NCI-H2171 treated with DMSO at 0.1 percent for 48 hours (cell line): ENCODE measurements around the gene RAB31.

Experiments used
- DNase-seq: peaks from one replicate; lab custom pipeline; 2025; lab: John Stamatoyannopoulos, UW

The RAB31 gene

DNA sequence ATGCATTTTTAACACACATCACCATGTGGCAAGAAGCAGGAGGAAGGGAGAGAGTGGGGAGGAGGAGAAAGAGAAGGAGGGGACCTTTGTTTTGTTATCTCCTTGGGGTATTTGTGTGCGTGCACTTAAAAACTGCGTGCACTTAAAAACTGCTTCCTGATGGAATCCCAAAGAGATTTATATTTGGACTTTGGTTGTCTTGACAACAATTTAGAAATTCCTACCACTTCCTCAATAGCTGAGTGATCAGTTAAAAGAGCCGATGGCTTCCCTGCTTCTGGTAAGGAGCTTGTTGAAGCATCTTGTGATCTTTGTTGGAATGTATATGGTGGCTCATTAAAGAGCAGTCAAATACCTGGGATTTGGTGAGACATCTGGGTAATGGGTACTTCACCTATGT is 4.5 kb downstream of the RAB31 start:
- DNase-seq = no peak

GRCh38 chr18:9714266-9715087 is 6.4 kb downstream of the RAB31 start:
- DNase-seq = no peak

- no peak for DNase-seq
Measured at GRCh38 chr18:9715088-9715343, 6.9 kb downstream of the RAB31 start.

GRCh38 chr18:9715978-9716774 is 8.1 kb downstream of the RAB31 start:
- DNase-seq = no peak

GRCh38 chr18:9716780-9717563 is 8.9 kb downstream of the RAB31 start:
- no peak for DNase-seq

DNA sequence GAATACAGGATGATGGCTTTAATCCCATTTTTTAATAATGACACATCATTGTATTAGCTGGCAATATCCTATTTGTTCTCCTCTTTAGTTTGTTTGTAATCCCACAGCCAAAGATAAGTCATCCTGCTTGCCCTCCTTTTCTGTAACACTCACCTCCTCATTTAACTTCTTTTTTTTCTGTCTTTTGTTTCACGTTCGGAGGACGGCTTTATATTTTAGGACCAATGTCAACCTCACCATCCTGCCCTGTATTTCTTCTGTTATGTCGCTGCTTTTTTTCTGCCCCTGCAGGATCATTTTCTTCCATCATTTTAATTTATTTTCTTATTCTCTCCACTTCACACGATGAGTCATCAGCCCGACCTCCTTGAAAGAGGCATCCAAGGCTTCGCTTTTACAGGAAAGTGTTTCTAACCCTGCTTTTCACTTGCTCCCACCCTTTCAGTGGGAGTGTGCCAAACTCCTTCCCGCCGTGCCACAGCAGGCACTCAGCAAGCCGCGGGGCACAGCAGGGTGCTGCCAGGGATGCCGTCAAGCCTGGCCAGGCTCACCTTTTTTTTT is 11.4 kb downstream of the RAB31 start:
- peak; percentile 73 for DNase-seq

DNA sequence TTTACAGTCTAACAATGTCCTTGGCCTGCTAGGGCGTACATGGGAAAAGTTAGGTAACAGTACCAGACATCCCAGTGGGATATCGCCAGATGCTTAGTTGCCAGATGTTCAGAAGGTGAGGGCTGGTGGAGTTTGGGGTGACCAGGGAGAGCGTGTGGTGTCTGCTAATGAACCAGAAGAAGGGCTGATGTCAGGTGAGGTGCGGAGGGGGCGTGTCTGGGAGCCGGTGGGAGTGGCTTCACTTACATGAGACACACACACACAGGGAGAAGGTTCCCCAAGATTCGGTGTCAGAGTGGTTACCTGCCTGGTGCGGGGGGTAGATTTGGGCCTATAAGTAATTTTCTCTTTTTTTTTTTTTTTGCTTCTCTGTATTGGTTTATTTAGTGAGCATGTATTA is 12.2 kb downstream of the RAB31 start:
- DNase-seq = peak; percentile 39

- no peak for DNase-seq
Measured at GRCh38 chr18:9721893-9722550, 13.9 kb downstream of the RAB31 start.

DNA sequence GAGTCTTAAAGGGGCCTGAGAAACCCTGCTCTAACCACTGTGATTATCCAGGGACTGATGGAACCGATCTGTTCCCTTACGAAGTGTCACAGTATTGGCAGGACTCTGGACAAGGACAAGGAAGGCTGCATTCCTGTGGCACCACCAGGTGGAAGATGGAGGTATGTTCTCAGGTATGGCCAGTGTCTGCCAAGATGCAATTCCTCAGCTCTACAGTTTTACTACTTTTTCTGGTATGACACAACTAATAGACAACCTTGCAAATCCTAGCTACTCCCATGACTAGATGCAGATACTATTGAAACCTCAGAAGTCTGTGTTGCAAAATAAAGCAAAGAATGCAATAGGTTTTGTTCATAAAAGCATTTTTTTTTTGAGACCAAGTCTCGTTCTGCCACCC is 14.6 kb downstream of the RAB31 start:
- peak; percentile 37 for DNase-seq

DNA sequence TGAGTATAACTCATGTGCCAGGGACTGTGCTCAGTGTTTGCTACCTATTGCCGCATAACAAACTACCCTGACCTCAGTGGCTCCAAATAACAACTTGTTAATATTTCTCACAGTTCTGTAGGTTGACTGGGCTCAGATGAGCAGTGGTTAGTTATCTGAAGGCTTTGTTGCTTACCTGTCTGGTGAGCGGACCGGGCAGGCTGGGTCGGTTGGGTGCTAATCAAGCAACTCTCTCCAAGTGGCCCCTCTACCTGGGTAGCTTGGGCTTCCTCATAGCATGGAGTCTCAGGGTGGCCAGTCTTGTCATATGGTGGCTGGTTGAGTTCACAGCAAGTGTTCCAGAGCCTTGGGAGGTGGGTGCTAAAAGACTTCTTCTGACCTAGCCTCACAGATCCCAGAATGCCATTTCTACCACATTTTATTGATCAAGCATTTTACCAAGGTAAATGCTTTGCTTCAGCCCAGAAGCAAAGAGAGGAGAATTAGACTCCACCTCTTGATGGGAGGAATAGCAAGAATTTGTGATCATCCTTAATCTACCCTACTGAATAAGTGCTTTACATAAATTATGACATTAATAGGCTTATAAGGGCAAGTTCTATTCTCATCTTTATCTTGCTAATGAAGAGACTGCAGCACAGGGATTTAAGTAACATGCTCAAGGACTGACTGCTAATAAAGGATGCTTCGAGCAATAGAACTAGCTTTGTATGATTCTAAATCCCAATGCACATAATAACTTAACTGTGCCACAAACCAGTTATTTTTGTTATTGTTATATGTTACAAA is 16.9 kb downstream of the RAB31 start:
- no peak for DNase-seq

DNA sequence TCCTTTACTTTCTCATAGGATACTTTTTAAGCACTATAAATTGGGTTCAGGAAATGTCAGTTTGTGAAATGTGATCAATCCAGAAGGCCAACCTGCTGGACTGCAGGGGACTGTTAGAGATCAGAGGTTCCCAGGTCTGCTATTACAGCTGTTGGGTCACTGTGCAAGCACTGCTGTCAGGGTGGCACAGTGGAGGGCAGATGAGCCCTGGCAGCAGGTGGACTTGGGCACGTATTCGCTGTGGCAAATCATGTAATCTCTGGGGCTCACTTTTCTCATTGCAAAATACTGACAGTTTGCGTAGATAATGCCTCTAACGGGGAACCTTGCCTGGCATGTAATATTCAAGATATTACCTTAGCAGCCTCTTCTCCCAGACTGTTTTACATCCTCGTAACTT is 18.1 kb downstream of the RAB31 start:
- DNase-seq = no peak

GRCh38 chr18:9726936-9727335 is 18.8 kb downstream of the RAB31 start:
- no peak for DNase-seq

DNA sequence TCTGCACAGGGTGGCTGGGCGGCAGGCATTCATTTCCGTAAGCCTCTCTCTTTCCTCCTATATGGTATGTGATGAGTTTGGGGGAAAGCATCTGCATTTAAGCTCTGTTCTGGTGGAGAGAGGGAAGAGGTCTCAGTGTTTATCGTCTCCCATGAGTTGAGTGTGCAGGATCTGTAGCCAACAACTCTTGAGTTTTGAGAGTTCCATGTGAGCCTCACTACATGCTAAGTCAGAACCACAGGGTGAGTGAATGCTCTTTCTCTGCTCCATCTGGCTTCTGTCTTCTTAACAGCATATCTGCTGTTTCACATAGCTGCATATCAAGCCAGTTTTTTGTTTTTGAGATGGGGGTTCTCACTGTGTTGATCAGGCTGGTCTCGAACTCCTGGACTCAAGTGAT is 22.7 kb downstream of the RAB31 start:
- no peak for DNase-seq

- DNase-seq = no peak
Measured at GRCh38 chr18:9731380-9731779, 23.3 kb downstream of the RAB31 start.

DNA sequence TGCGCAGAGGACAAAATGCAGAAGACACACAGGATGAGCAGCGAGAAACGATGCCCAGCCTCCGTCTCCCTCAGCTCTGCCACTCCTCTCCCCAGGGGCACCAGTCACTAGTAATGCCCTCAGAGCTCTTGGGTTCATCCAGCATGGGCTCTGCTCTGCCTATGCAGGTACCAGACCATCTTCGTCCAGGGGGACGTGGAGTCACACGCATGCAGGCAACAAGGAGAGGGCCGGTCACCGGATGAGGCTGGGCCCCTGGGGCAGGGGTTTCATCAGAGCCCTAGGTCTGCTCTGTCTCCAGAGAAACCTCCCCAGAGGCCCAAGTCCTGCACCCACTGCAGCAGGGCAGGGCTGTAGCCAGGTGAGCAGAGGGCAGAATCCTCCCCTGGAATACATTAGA is 23.9 kb downstream of the RAB31 start:
- no peak for DNase-seq

DNA sequence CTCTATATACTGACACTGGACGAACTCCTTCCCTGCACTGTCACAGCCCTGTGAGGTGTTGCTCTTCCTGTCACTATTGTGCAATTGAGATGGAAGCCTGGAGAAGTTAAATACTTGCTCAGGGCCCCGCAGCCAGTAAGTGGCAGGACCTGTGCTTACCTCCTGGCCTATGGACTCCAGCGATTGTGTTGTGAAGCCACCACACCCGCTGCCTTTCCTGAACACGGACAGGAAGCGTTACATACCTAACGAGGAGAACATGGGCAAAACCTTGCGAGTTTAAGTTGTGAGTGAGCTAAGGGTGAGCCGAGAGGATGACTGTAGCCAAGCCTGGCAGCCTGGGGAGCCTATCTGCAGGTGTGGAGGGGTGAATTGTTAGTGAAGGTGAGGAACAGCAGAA is 26.1 kb downstream of the RAB31 start:
- DNase-seq = no peak

- DNase-seq = no peak
Measured at GRCh38 chr18:9735238-9735637, 27.1 kb downstream of the RAB31 start.

DNA sequence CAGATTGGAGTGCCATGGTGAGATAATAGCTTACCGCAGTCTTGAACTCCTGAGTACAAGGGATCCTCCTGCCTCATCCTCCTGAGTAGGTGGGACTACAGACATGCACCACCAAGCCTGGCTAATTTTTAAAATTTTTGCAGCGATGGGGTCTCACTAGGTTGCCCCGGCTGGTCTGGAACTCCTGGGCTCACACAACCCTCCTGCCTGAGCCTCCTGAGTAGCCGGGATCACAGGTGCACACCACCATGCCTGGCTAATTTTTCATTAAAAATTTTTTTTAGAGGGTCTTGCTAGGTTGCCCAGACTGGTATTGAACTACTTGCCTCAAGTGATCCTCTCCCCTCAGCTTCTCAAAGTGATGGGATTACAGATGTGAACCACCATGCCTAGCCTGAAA is 27.8 kb downstream of the RAB31 start:
- DNase-seq = no peak

DNA sequence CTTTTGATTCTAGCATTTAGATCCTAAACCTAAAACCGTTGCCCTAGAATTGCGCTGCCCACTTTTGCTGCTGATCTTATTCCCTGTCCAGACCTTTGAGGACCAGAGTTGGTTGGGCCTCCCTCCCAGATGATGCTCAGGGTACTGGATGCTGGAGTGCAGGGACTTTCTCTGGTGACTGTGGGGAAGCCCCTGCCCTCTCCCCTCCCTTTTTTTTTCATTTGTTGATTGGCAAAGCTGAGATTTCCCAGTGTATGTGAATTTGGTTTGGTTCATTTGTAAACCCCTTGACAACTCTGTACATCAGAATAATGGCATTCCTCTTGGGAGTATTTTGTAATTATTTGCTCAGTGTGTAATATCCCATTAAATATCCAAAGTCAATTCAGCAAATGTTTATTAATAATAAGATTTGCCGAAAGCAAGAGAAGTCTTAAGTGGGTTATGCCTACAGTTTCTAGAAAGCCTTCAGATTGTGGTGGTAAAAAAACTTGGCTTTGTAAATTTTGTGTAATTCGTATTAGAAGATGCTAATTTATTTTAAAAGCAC is 28.3 kb downstream of the RAB31 start:
- no peak for DNase-seq

DNA sequence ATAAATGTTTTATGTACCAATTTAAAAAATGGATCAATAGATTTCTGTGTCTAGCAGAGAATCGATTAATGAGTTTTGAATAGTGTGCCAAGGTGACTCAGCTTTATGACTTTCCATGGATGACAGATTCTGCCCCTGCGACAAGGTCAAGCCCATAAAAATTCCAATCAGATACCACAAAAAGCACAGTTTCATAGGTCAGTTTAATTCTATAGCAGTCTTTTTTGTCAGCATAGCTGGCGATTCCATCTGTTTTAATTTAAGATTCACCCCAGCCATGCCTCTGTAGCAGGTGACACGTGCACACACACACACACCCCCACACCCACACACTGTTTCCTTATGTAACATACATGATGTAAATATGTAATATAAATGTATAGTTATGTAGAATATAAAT is 28.9 kb downstream of the RAB31 start:
- DNase-seq = no peak
